GM21367 (cell line): ENCODE results near the gene PTCH2.

Experiments
- ATAC-seq: cut with Tn5 transposase; IDR thresholded peaks from one replicate; pipeline ENCODE4 v1.9.1; 2021; ENCODE audit not compliant: unreplicated experiment

The PTCH2 gene

GRCh38 chr1:44842862-44843655 lies at the start of gene PTCH2:
TSS of gene PTCH2 (minus strand) at chr1:44843253. CDS start at chr1:44842932, 321 bp downstream.
- no peak for ATAC-seq

- ATAC-seq: no peak
Observed at GRCh38 chr1:44890007-44890406, 47.0 kb upstream of the PTCH2 start.

- no peak for ATAC-seq
Observed at GRCh38 chr1:44885406-44885805, 42.4 kb upstream of the PTCH2 start.

- ATAC-seq: no peak
Observed at GRCh38 chr1:44884746-44885145, 41.7 kb upstream of the PTCH2 start.

GRCh38 chr1:44881011-44881632 lies 38.1 kb upstream of the PTCH2 start:
- no peak for ATAC-seq

GRCh38 chr1:44874155-44874554 lies 31.1 kb upstream of the PTCH2 start:
- no peak for ATAC-seq

GRCh38 chr1:44870096-44870495 lies 27.0 kb upstream of the PTCH2 start:
- no peak for ATAC-seq

GRCh38 chr1:44867801-44868200 lies 24.7 kb upstream of the PTCH2 start:
- ATAC-seq: no peak

- ATAC-seq: no peak
Observed at GRCh38 chr1:44862829-44863401, 19.9 kb upstream of the PTCH2 start.

- ATAC-seq: no peak
Observed at GRCh38 chr1:44860891-44861425, 17.9 kb upstream of the PTCH2 start.

GRCh38 chr1:44860331-44860730 lies 17.3 kb upstream of the PTCH2 start:
- ATAC-seq: no peak

- no peak for ATAC-seq
Observed at GRCh38 chr1:44857446-44857845, 14.4 kb upstream of the PTCH2 start.

- ATAC-seq: no peak
Observed at GRCh38 chr1:44855742-44856141, 12.7 kb upstream of the PTCH2 start.

- no peak for ATAC-seq
Observed at GRCh38 chr1:44854970-44855369, 11.9 kb upstream of the PTCH2 start.

GRCh38 chr1:44853201-44853600 lies 10.1 kb upstream of the PTCH2 start:
- ATAC-seq: no peak

- no peak for ATAC-seq
Observed at GRCh38 chr1:44851308-44851707, 8.3 kb upstream of the PTCH2 start.

GRCh38 chr1:44849575-44850132 lies 6.6 kb upstream of the PTCH2 start:
- no peak for ATAC-seq

- no peak for ATAC-seq
Observed at GRCh38 chr1:44848456-44849181, 5.6 kb upstream of the PTCH2 start.

GRCh38 chr1:44847845-44848244 lies 4.8 kb upstream of the PTCH2 start:
- ATAC-seq: no peak

GRCh38 chr1:44846985-44847384 lies 3.9 kb upstream of the PTCH2 start:
- ATAC-seq: no peak

- no peak for ATAC-seq
Observed at GRCh38 chr1:44842486-44842861, 579 bp downstream of the PTCH2 start.
